ENCODE results near the gene MOK.

Gene MOK

DNA sequence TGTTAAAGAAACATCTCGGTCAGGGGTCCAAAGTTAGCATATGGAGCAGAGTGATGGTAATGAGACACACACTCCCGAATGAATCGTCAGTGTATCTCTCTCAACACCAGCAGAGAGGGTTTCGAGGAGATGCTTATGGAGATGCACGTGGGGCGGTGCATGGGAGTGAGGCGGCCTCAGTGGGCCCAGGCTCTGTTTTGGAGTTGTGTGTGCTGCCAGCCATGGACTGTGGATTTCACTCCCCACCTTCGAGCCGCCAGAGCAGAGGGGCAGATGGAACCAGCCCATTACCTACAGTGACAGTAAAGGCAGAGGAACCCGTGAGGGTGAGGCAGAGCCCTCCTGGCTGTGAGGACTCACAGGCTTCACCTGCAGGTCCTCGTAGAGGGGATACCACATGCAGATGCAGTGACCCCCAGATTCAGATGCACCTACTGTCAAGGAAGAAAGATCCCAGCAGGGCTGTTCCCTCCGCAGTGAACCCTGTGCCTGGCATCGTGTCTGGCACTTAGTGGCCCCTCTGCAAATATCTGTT lies 97.1 kb downstream of the MOK start:
- in situ Hi-C loops (cut with MboI; ENCODE audit: low sequenced_read_pairs, unreplicated experiment) = no loop called here
- DNase-seq (ENCODE audit: low spot score) = no peak
- no peak for TF ChIP-seq CTCF (IDR thresholded peaks at IDR 0.05; ENCODE audit: borderline replicate concordance, control extremely low read depth, extremely low read depth, insufficient read depth, missing control alignments)

- no peak for TF ChIP-seq CTCF (IDR thresholded peaks at IDR 0.05; ENCODE audit: borderline replicate concordance, control extremely low read depth, extremely low read depth, insufficient read depth, missing control alignments)
- DNase-seq (ENCODE audit: low spot score) = no peak
- in situ Hi-C loops (cut with MboI; ENCODE audit: low sequenced_read_pairs, unreplicated experiment) = no loop called here
These were observed 98.0 kb downstream of the MOK start for GRCh38 chr14:102206918-102207317.

DNA sequence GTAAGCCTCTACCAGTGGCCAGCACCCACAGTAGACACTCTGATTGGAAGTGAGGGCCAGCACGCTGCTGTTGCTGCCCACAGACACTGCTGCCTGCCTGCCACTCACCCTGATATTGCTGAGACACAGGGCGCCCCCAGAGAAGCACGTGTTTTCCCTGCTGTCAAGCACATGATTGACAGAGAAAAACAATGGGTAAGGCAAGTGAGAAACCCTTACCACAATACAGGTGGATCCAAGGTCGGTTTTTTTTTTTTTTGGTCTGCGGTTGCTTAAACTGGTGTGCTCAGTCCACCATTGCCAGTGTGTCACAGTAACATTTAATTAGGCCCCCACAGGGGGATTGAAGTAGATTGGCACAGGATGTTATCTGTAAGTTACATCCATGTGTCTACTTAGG lies 99.4 kb downstream of the MOK start:
- DNase-seq (ENCODE audit: low spot score) = no peak
- in situ Hi-C loops (cut with MboI; ENCODE audit: low sequenced_read_pairs, unreplicated experiment) = no loop called here
- no peak for TF ChIP-seq CTCF (IDR thresholded peaks at IDR 0.05; ENCODE audit: borderline replicate concordance, control extremely low read depth, extremely low read depth, insufficient read depth, missing control alignments)

GRCh38 chr14:102203382-102203781 lies 101.6 kb downstream of the MOK start:
- in situ Hi-C loops (cut with MboI; ENCODE audit: low sequenced_read_pairs, unreplicated experiment) = no loop called here
- no peak for TF ChIP-seq CTCF (IDR thresholded peaks at IDR 0.05; ENCODE audit: borderline replicate concordance, control extremely low read depth, extremely low read depth, insufficient read depth, missing control alignments)
- DNase-seq (ENCODE audit: low spot score) = no peak

GRCh38 chr14:102202944-102203343 lies 102.0 kb downstream of the MOK start:
- no peak for TF ChIP-seq CTCF (IDR thresholded peaks at IDR 0.05; ENCODE audit: borderline replicate concordance, control extremely low read depth, extremely low read depth, insufficient read depth, missing control alignments)
- no peak for DNase-seq (ENCODE audit: low spot score)
- in situ Hi-C loops (cut with MboI; ENCODE audit: low sequenced_read_pairs, unreplicated experiment) = no loop called here

DNA sequence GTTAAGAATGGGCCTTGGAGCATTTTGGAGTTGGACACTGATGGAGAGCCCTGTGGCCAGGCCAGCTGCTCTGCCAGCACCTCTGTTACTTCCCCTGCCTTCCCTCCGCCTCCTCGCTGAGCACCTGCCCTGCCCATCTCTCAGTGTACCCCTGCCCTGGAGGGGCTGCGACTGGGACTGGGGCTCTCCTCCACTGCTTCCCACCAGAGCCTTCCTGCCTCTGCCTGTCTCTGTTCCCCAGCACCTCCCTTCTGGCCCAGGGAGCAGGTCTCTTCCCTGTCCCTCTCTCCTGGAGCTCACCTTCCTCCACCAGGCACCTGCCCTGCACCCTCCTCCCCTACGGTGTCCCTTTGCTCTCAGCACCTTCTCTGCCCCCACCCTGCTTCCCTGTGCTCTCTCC lies 103.2 kb downstream of the MOK start:
- DNase-seq (ENCODE audit: low spot score) = no peak
- in situ Hi-C loops (cut with MboI; ENCODE audit: low sequenced_read_pairs, unreplicated experiment) = no loop called here
- TF ChIP-seq CTCF (IDR thresholded peaks at IDR 0.05; ENCODE audit: borderline replicate concordance, control extremely low read depth, extremely low read depth, insufficient read depth, missing control alignments) = no peak

DNA sequence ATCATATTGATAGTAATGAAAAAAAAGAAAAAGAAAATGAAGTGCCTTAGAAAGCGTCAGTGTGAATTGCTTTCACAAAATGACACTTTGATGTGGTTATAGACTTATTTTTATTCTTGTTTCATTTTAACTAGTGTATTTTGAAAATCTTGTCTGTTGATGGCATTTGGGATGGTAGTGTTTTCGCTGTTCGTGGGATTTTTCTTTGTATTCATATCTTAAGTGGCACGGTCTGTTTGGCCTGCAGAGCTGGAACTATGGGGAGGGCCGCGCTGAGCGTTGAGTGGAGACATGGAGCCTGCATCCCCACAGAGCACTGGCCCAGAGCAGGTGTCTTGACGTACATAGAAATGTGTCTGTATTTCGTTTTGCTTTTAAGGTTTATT lies 103.6 kb downstream of the MOK start:
- TF ChIP-seq CTCF (IDR thresholded peaks at IDR 0.05; ENCODE audit: borderline replicate concordance, control extremely low read depth, extremely low read depth, insufficient read depth, missing control alignments) = no peak
- in situ Hi-C loops (cut with MboI; ENCODE audit: low sequenced_read_pairs, unreplicated experiment) = no loop called here
- DNase-seq (ENCODE audit: low spot score) = no peak

Data from GM13976 (cell line).